Measurements from ENCODE around the gene HOMER1. TPM values are rescaled to one million over a fixed set of nuclear protein-coding genes. Genes with fewer than 3 reads are reported as not detected.

HOMER1 gene
- total RNA-seq, 1 experiment from 2014 or later = 12.8 TPM

- no peak for DNase-seq (ENCODE audit: low spot score)
Measured at GRCh38 chr5:79489773-79490172, 24.2 kb downstream of the HOMER1 start.

GRCh38 chr5:79488775-79489174, 25.2 kb downstream of the HOMER1 start:
- DNase-seq (ENCODE audit: low spot score) = no peak

GRCh38 chr5:79488058-79488457, 25.9 kb downstream of the HOMER1 start:
- DNase-seq (ENCODE audit: low spot score) = no peak

- no peak for DNase-seq (ENCODE audit: low spot score)
Measured at GRCh38 chr5:79487251-79487650, 26.7 kb downstream of the HOMER1 start.

GRCh38 chr5:79486116-79486515, 27.8 kb downstream of the HOMER1 start:
- DNase-seq (ENCODE audit: low spot score) = no peak

- DNase-seq (ENCODE audit: low spot score) = no peak
Measured at GRCh38 chr5:79484731-79485130, 29.2 kb downstream of the HOMER1 start.

- DNase-seq (ENCODE audit: low spot score) = no peak
Measured at GRCh38 chr5:79481574-79481973, 32.4 kb downstream of the HOMER1 start.

- no peak for DNase-seq (ENCODE audit: low spot score)
Measured at GRCh38 chr5:79480991-79481390, 32.9 kb downstream of the HOMER1 start.

GRCh38 chr5:79475152-79475466, 38.8 kb downstream of the HOMER1 start:
- DNase-seq (ENCODE audit: low spot score) = no peak

GRCh38 chr5:79474367-79475151, 39.4 kb downstream of the HOMER1 start:
- DNase-seq (ENCODE audit: low spot score) = no peak

GRCh38 chr5:79471556-79471955, 42.4 kb downstream of the HOMER1 start:
- no peak for DNase-seq (ENCODE audit: low spot score)

- peak; percentile 8 for DNase-seq (ENCODE audit: low spot score)
Measured at GRCh38 chr5:79464695-79465332, 49.1 kb downstream of the HOMER1 start.

- DNase-seq (ENCODE audit: low spot score) = no peak
Measured at GRCh38 chr5:79464278-79464677, 49.7 kb downstream of the HOMER1 start.

GRCh38 chr5:79459626-79460025, 54.3 kb downstream of the HOMER1 start:
- no peak for DNase-seq (ENCODE audit: low spot score)

- no peak for DNase-seq (ENCODE audit: low spot score)
Measured at GRCh38 chr5:79456890-79457583, 56.9 kb downstream of the HOMER1 start.

- no peak for DNase-seq (ENCODE audit: low spot score)
Measured at GRCh38 chr5:79456400-79456799, 57.5 kb downstream of the HOMER1 start.

GRCh38 chr5:79454043-79454442, 59.9 kb downstream of the HOMER1 start:
- no peak for DNase-seq (ENCODE audit: low spot score)

- peak; percentile 6 for DNase-seq (ENCODE audit: low spot score)
Measured at GRCh38 chr5:79448336-79448735, 65.6 kb downstream of the HOMER1 start.

- no peak for DNase-seq (ENCODE audit: low spot score)
Measured at GRCh38 chr5:79436821-79437220, 77.1 kb downstream of the HOMER1 start.

- peak; percentile 5 for DNase-seq (ENCODE audit: low spot score)
Measured at GRCh38 chr5:79436224-79436623, 77.7 kb downstream of the HOMER1 start.

GRCh38 chr5:79430196-79430595, 83.7 kb downstream of the HOMER1 start:
- DNase-seq (ENCODE audit: low spot score) = no peak

GRCh38 chr5:79423296-79423695, 90.6 kb downstream of the HOMER1 start:
- DNase-seq (ENCODE audit: low spot score) = no peak

GRCh38 chr5:79420248-79420647, 93.7 kb downstream of the HOMER1 start:
- no peak for DNase-seq (ENCODE audit: low spot score)

All from H4 (cell line).